Nephron progenitor cell (in vitro differentiated cells): ENCODE results near the gene TBCD.

ENCODE experiments used
- DNase-seq: peaks from one replicate; pipeline ENCODE4 v3.0.0; 2021
- H3K27ac Mint-ChIP-seq: 2 replicates; pipeline ENCODE4 v1.8.0; 2021; ENCODE audit warnings: mild to moderate bottlenecking, moderate library complexity, mixed read lengths
- H3K27me3 Mint-ChIP-seq: 2 replicates; pipeline ENCODE4 v1.8.0; 2021; ENCODE audit warnings: mild to moderate bottlenecking, low read depth, mixed read lengths; ENCODE audit not compliant: poor library complexity
- H3K36me3 Mint-ChIP-seq: 2 replicates; pipeline ENCODE4 v1.8.0; 2021; ENCODE audit warnings: low read depth, mixed read lengths
- H3K4me1 Mint-ChIP-seq: 2 replicates; pipeline ENCODE4 v1.8.0; 2021; ENCODE audit warnings: mixed read lengths
- H3K4me3 Mint-ChIP-seq: 2 replicates; pipeline ENCODE4 v1.8.0; 2021; ENCODE audit warnings: mild to moderate bottlenecking, moderate library complexity, mixed read lengths
- H3K9me3 Mint-ChIP-seq: 2 replicates; pipeline ENCODE4 v1.8.0; 2021; ENCODE audit warnings: mild to moderate bottlenecking, moderate library complexity, mixed read lengths
- CTCF ChIP-seq: fragments of 200-600 bp; sonication (generic); IDR thresholded peaks from 2 replicates; pipeline ENCODE4 v1.5.0; 2021; ENCODE audit warnings: antibody characterized with exemption

Gene TBCD

GRCh38 chr17:82887255-82888164 lies 135.6 kb downstream of the TBCD start:
- no peak for DNase-seq
- no peak for TF ChIP-seq CTCF
- Mint-ChIP-seq H3K4me1 (peaks cover 82% of the 10 kb centered on the region), H3K4me3 (peak overlapping the region; percentile 9), H3K9me3 (peaks cover 4% of the 10 kb centered on the region), H3K27me3 (peaks cover 3% of the 10 kb centered on the region), H3K27ac (peak overlapping the region; percentile 74), H3K36me3 (peaks cover 28% of the 10 kb centered on the region)

GRCh38 chr17:82888583-82889495 lies 137.0 kb downstream of the TBCD start:
- Mint-ChIP-seq H3K27ac (no peak overlapping the region), H3K27me3 (peaks cover under 1% of the 10 kb centered on the region), H3K9me3 (peaks cover 4% of the 10 kb centered on the region), H3K4me3 (no peak overlapping the region), H3K4me1 (peaks cover 86% of the 10 kb centered on the region), H3K36me3 (peaks cover 30% of the 10 kb centered on the region)
- TF ChIP-seq CTCF = no peak
- DNase-seq = no peak

- H3K27ac Mint-ChIP-seq = peak overlapping the region; percentile 92
- H3K36me3 Mint-ChIP-seq = peaks cover 32% of the 10 kb centered on the region
- no peaks in the 10 kb centered on the region for H3K27me3 Mint-ChIP-seq
- H3K4me3 Mint-ChIP-seq = no peak overlapping the region
- no peak for TF ChIP-seq CTCF
- DNase-seq = no peak
- H3K9me3 Mint-ChIP-seq = peaks cover 4% of the 10 kb centered on the region
- H3K4me1 Mint-ChIP-seq = peaks cover 84% of the 10 kb centered on the region
Observed at GRCh38 chr17:82889496-82890338, 137.9 kb downstream of the TBCD start.

- H3K4me1 Mint-ChIP-seq = peaks cover 78% of the 10 kb centered on the region
- no peak for TF ChIP-seq CTCF
Observed at GRCh38 chr17:82890339-82890730, 138.5 kb downstream of the TBCD start.

GRCh38 chr17:82890926-82891678 lies 139.2 kb downstream of the TBCD start:
- Mint-ChIP-seq H3K27me3 (no peaks in the 10 kb centered on the region), H3K36me3 (peaks cover 38% of the 10 kb centered on the region), H3K4me1 (peaks cover 70% of the 10 kb centered on the region), H3K9me3 (peaks cover 4% of the 10 kb centered on the region), H3K4me3 (no peak overlapping the region), H3K27ac (peak overlapping the region; percentile 94)
- no peak for DNase-seq
- no peak for TF ChIP-seq CTCF

More at GRCh38 chr17:82890339-82890730, 138.5 kb downstream of the TBCD start:
- DNase-seq = no peak
- no peak overlapping the region for H3K4me3 Mint-ChIP-seq
- peaks cover 4% of the 10 kb centered on the region for H3K9me3 Mint-ChIP-seq
- peak overlapping the region; percentile 74 for H3K27ac Mint-ChIP-seq
- peaks cover 36% of the 10 kb centered on the region for H3K36me3 Mint-ChIP-seq
- no peaks in the 10 kb centered on the region for H3K27me3 Mint-ChIP-seq
